Skeletal muscle satellite cell (primary cell): ENCODE data around the gene MBOAT2.

Experiments
- H3K27me3 ChIP-seq: 2 replicates; pipeline ENCODE4 v1.7.0; 2013; ENCODE audit warnings: low read length; ENCODE audit not compliant: control insufficient read depth, insufficient read depth
- H3K36me3 ChIP-seq: 2 replicates; pipeline ENCODE4 v1.7.0; 2013; ENCODE audit warnings: mild to moderate bottlenecking, control low read depth, low read length; ENCODE audit not compliant: insufficient read depth
- H3K4me1 ChIP-seq: 2 replicates; pipeline ENCODE4 v1.7.0; 2013; ENCODE audit warnings: low read length; ENCODE audit not compliant: control insufficient read depth, insufficient read depth
- H3K4me2 ChIP-seq: 2 replicates; pipeline ENCODE4 v1.7.0; 2013; ENCODE audit warnings: mild to moderate bottlenecking, low read length
- H3K4me3 ChIP-seq: 2 replicates; pipeline ENCODE4 v1.7.0; 2013; ENCODE audit warnings: low read length
- H3K9ac ChIP-seq: 2 replicates; pipeline ENCODE4 v1.7.0; 2013; ENCODE audit warnings: mild to moderate bottlenecking, low read depth, low read length, moderate library complexity
- H3K9me3 ChIP-seq: replicated peaks from 2 replicates; pipeline ENCODE4 v1.7.0; 2013; ENCODE audit warnings: mild to moderate bottlenecking, control low read depth, low read length

MBOAT2 gene

GRCh38 chr2:8833853-8834252, 169.6 kb downstream of the MBOAT2 start:
- Histone ChIP-seq H3K36me3 (no peaks in the 10 kb centered on the region), H3K27me3 (no peaks in the 10 kb centered on the region), H3K9me3 (no peaks in the 10 kb centered on the region), H3K4me2 (no peak overlapping the region), H3K4me3 (no peak overlapping the region), H3K4me1 (peaks cover 15% of the 10 kb centered on the region), H3K9ac (no peak overlapping the region)

- H3K4me3 ChIP-seq, result no peak overlapping the region
- H3K27me3 ChIP-seq, result no peaks in the 10 kb centered on the region
- no peaks in the 10 kb centered on the region for H3K36me3 ChIP-seq
- no peaks in the 10 kb centered on the region for H3K9me3 ChIP-seq
- no peak overlapping the region for H3K9ac ChIP-seq
- H3K4me1 ChIP-seq, result peaks cover 12% of the 10 kb centered on the region
- no peak overlapping the region for H3K4me2 ChIP-seq
Measured at GRCh38 chr2:8831516-8831915, 172.0 kb downstream of the MBOAT2 start.

- H3K9me3 ChIP-seq, result no peaks in the 10 kb centered on the region
- H3K4me1 ChIP-seq, result no peaks in the 10 kb centered on the region
- no peak overlapping the region for H3K4me3 ChIP-seq
- peaks cover 3% of the 10 kb centered on the region for H3K36me3 ChIP-seq
- H3K27me3 ChIP-seq, result no peaks in the 10 kb centered on the region
- H3K9ac ChIP-seq, result no peak overlapping the region
- no peak overlapping the region for H3K4me2 ChIP-seq
Measured at GRCh38 chr2:8827729-8828128, 175.8 kb downstream of the MBOAT2 start.

GRCh38 chr2:8822218-8822617, 181.3 kb downstream of the MBOAT2 start:
- H3K4me1 ChIP-seq, result peaks cover 6% of the 10 kb centered on the region
- no peak overlapping the region for H3K9ac ChIP-seq
- H3K4me3 ChIP-seq, result no peak overlapping the region
- no peaks in the 10 kb centered on the region for H3K27me3 ChIP-seq
- no peak overlapping the region for H3K4me2 ChIP-seq
- H3K9me3 ChIP-seq, result no peaks in the 10 kb centered on the region
- peaks cover 13% of the 10 kb centered on the region for H3K36me3 ChIP-seq

- Histone ChIP-seq H3K9ac (no peak overlapping the region), H3K27me3 (no peaks in the 10 kb centered on the region), H3K4me3 (no peak overlapping the region), H3K9me3 (no peaks in the 10 kb centered on the region), H3K4me2 (no peak overlapping the region), H3K36me3 (peaks cover 17% of the 10 kb centered on the region), H3K4me1 (peaks cover 6% of the 10 kb centered on the region)
Measured at GRCh38 chr2:8821276-8822217, 181.9 kb downstream of the MBOAT2 start.

- no peak overlapping the region for H3K4me2 ChIP-seq
- no peaks in the 10 kb centered on the region for H3K9me3 ChIP-seq
- no peak overlapping the region for H3K4me3 ChIP-seq
- H3K27me3 ChIP-seq, result no peaks in the 10 kb centered on the region
- H3K9ac ChIP-seq, result no peak overlapping the region
- H3K36me3 ChIP-seq, result peaks cover 24% of the 10 kb centered on the region
- peaks cover 6% of the 10 kb centered on the region for H3K4me1 ChIP-seq
Measured at GRCh38 chr2:8819948-8820347, 183.5 kb downstream of the MBOAT2 start.

GRCh38 chr2:8819194-8819593, 184.3 kb downstream of the MBOAT2 start:
- H3K4me2 ChIP-seq, result no peak overlapping the region
- peaks cover 6% of the 10 kb centered on the region for H3K4me1 ChIP-seq
- no peaks in the 10 kb centered on the region for H3K9me3 ChIP-seq
- no peak overlapping the region for H3K4me3 ChIP-seq
- H3K9ac ChIP-seq, result no peak overlapping the region
- H3K36me3 ChIP-seq, result peaks cover 27% of the 10 kb centered on the region
- no peaks in the 10 kb centered on the region for H3K27me3 ChIP-seq

- peaks cover 6% of the 10 kb centered on the region for H3K4me1 ChIP-seq
- H3K9me3 ChIP-seq, result no peaks in the 10 kb centered on the region
- no peak overlapping the region for H3K4me3 ChIP-seq
- H3K9ac ChIP-seq, result no peak overlapping the region
- no peaks in the 10 kb centered on the region for H3K27me3 ChIP-seq
- peaks cover 31% of the 10 kb centered on the region for H3K36me3 ChIP-seq
- H3K4me2 ChIP-seq, result no peak overlapping the region
Measured at GRCh38 chr2:8817221-8817620, 186.3 kb downstream of the MBOAT2 start.

- Histone ChIP-seq H3K4me2 (no peak overlapping the region), H3K4me3 (no peak overlapping the region), H3K9me3 (no peaks in the 10 kb centered on the region), H3K4me1 (peaks cover 12% of the 10 kb centered on the region), H3K27me3 (no peaks in the 10 kb centered on the region), H3K36me3 (peaks cover 53% of the 10 kb centered on the region), H3K9ac (no peak overlapping the region)
Measured at GRCh38 chr2:8806885-8807704, 196.4 kb downstream of the MBOAT2 start.

GRCh38 chr2:8805278-8806210, 197.9 kb downstream of the MBOAT2 start:
- H3K27me3 ChIP-seq, result no peaks in the 10 kb centered on the region
- no peak overlapping the region for H3K9ac ChIP-seq
- no peak overlapping the region for H3K4me3 ChIP-seq
- H3K9me3 ChIP-seq, result no peaks in the 10 kb centered on the region
- peaks cover 12% of the 10 kb centered on the region for H3K4me1 ChIP-seq
- no peak overlapping the region for H3K4me2 ChIP-seq
- peaks cover 60% of the 10 kb centered on the region for H3K36me3 ChIP-seq
